HCT116 (cell line): ENCODE results near the gene FKBP5.

Source experiments
- EZH2 ChIP-seq: fragments of 200-600 bp; sonication (generic); IDR thresholded peaks from 2 replicates; pipeline ENCODE4 v1.6.1; 2017; ENCODE audit warnings: antibody characterized with exemption, mixed run types
- TF ChIP-seq, protein P1 (sequence below), 3 experiments: fragments of 200-600 bp in 1 of 3; sonication (generic) in 1 of 3; IDR thresholded peaks in 2 of 3; conservative IDR thresholded peaks in 1 of 3; 2 replicates each; pipeline ENCODE4 v1.5.1; 2012 to 2017; ENCODE audit warnings: low read depth in 2 of 3, low read length in 2 of 3, antibody characterized with exemption in 1 of 3, borderline replicate concordance in 1 of 3, control low read depth in 1 of 3, mild to moderate bottlenecking in 1 of 3, mixed read lengths in 1 of 3, mixed run types in 1 of 3, moderate library complexity in 1 of 3; ENCODE audit not compliant: insufficient read depth in 1 of 3

DNA sequence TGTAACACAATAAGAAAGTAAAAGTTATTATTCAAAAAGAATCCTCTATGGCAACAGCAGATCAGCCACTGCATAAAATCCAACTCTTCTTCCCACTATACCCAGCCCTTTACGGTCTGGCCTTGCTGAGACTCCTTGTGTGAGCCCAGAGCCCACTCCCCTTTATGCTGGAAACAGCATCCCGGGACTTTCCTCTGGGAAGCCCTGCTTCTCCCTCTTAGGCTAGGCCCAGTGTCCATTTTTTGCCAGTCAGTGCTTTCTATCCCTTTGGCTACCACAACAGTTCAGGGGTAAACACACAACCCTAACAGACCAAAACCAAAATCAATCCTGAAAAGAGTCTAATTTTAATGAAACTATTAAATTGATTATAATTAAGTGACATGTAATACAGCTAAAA, 20.6 kb downstream of the FKBP5 start:
- TF ChIP-seq, protein P1, sequence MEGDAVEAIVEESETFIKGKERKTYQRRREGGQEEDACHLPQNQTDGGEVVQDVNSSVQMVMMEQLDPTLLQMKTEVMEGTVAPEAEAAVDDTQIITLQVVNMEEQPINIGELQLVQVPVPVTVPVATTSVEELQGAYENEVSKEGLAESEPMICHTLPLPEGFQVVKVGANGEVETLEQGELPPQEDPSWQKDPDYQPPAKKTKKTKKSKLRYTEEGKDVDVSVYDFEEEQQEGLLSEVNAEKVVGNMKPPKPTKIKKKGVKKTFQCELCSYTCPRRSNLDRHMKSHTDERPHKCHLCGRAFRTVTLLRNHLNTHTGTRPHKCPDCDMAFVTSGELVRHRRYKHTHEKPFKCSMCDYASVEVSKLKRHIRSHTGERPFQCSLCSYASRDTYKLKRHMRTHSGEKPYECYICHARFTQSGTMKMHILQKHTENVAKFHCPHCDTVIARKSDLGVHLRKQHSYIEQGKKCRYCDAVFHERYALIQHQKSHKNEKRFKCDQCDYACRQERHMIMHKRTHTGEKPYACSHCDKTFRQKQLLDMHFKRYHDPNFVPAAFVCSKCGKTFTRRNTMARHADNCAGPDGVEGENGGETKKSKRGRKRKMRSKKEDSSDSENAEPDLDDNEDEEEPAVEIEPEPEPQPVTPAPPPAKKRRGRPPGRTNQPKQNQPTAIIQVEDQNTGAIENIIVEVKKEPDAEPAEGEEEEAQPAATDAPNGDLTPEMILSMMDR (IDR thresholded peaks at IDR 0.05 in 2 of 3, conservative IDR thresholded peaks at IDR 0.05 in 1 of 3; ENCODE audit: borderline replicate concordance in 1 of 3, insufficient read depth in 1 of 3, low read depth in 2 of 3, low read length in 2 of 3), result no peak
- no peak for TF ChIP-seq EZH2
